Lower lobe of right lung (tissue), 2 donors: ENCODE results near the gene ZNF628. TPM values are rescaled to one million over a fixed set of nuclear protein-coding genes. Genes with fewer than 3 reads are reported as not detected.
"Not testable (repeated sequence)": the region's sequence is repeated elsewhere in the genome, so short reads cannot be mapped to it uniquely, and the experiment has no call there.

Source experiments
- ATAC-seq, 2 donors: fragments of 200-7000 bp; cut with Tn5 transposase; one replicate each; pipeline ENCODE4 v1.9.1; 2020 to 2022; ENCODE audit warnings: mild to moderate bottlenecking in 2 of 2, moderate library complexity in 2 of 2
- DNase-seq: peaks from one replicate; pipeline ENCODE4 v3.0.0-alpha.2; 2020
- H3K27ac ChIP-seq: fragments of 200-600 bp; one replicate; pipeline ENCODE4 v1.8.0; 2022
- H3K27me3 ChIP-seq: fragments of 200-600 bp; one replicate; pipeline ENCODE4 v1.8.0; 2022; ENCODE audit warnings: low read depth
- H3K36me3 ChIP-seq: fragments of 200-600 bp; one replicate; pipeline ENCODE4 v1.8.0; 2022; ENCODE audit warnings: mild to moderate bottlenecking
- H3K4me1 ChIP-seq: fragments of 200-600 bp; one replicate; pipeline ENCODE4 v1.8.0; 2022
- H3K4me3 ChIP-seq: fragments of 200-600 bp; one replicate; pipeline ENCODE4 v1.8.0; 2022; ENCODE audit warnings: mild to moderate bottlenecking
- H3K9me3 ChIP-seq: fragments of 200-600 bp; one replicate; pipeline ENCODE4 v1.8.0; 2022
- intact Hi-C: fragments of 100-400 bp; cut with DNase I; formaldehyde crosslinking; loops from one replicate; pipeline ENCODE4 v1.11.0; 2022
- total RNA-seq: library from RNA; stranded (reverse); fragmentation: NEBNext Ultra II Directional; extraction: Animal tissue kit (Norgen Biotek cat#: 25700); gene quantifications from one replicate; pipeline ENCODE4 v1.2.1, GENCODE V29; 2021
- TF ChIP-seq, protein P1 (sequence below): fragments of 200-600 bp; IDR thresholded peaks from one replicate; pipeline ENCODE4 v1.8.0; 2022; ENCODE audit warnings: antibody characterized with exemption, mild to moderate bottlenecking
- donor health status: DM: no; HTN: yes; CAD: no; lungs with severe emphysema.

Gene ZNF628
- total RNA-seq, 1 donor from 2014 or later, result 7.1 TPM

DNA sequence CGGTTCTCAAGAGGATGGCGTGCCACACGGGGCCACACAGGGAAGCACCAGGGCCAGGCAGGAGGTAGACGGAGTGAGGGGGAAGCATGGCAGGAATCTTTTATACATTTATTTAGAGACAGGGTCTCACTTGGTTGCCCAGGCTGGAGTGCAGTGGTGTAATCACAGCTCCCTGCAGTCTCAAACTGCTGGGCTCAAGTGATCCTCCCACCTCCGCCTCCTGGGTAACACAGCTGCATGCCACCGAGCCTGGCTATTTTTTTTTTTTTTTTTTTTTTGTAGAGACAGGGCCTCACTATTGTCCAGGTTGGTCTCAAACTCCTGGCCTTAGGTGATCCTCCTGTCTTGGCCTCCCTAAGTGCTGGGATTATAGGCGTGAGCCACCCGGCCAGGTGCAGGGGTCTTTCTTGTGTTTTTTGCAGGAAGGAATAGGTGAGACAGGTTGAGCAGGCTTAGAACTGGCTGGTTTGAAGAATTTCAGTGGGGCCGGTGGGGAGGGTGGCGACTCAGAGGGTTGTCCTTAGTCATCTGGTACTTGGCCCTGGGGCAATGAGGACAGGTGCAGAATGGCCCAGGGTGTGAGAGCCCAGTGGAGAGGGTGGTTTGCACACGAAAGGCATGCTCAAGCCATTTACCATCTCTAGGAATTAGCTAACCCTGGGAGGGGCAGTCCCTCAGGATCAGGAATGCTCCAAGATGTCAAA is 19.4 kb downstream of the ZNF628 start:
- ATAC-seq, result no peak
- intact Hi-C loops, result no loop called here

DNA sequence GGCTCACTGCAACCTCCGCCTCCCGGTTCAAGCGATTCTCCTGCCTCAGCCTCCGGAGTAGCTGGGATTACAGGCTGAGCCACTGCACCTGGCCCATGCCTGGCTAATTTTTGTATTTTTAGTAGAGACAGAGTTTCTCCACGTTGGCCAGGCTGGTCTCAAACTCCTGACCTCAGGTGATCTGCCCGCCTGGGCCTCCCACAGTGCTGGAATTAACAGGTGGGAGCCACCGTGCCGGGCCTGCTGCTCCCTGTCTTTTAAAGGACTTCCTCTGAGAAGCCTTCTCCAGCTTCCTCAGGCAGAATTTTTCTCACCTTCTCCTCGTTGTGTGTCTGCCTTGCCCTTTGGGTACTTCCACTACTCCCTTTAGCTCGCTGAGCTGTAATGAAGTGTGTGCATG is 20.4 kb downstream of the ZNF628 start:
- H3K4me3 ChIP-seq, H3K4me1 ChIP-seq, H3K9me3 ChIP-seq, H3K27me3 ChIP-seq, intact Hi-C loops, ATAC-seq, H3K27ac ChIP-seq, H3K36me3 ChIP-seq: not testable (repeated sequence)
- DNase-seq, result peak; percentile 28

More for the DNA sequence above, 19.4 kb downstream of the ZNF628 start:
- TF ChIP-seq, protein P1, sequence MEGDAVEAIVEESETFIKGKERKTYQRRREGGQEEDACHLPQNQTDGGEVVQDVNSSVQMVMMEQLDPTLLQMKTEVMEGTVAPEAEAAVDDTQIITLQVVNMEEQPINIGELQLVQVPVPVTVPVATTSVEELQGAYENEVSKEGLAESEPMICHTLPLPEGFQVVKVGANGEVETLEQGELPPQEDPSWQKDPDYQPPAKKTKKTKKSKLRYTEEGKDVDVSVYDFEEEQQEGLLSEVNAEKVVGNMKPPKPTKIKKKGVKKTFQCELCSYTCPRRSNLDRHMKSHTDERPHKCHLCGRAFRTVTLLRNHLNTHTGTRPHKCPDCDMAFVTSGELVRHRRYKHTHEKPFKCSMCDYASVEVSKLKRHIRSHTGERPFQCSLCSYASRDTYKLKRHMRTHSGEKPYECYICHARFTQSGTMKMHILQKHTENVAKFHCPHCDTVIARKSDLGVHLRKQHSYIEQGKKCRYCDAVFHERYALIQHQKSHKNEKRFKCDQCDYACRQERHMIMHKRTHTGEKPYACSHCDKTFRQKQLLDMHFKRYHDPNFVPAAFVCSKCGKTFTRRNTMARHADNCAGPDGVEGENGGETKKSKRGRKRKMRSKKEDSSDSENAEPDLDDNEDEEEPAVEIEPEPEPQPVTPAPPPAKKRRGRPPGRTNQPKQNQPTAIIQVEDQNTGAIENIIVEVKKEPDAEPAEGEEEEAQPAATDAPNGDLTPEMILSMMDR, result no peak
- H3K4me3 ChIP-seq, result no peak overlapping the region
- H3K27me3 ChIP-seq, result peaks cover 10% of the 10 kb centered on the region
- H3K9me3 ChIP-seq, result no peaks in the 10 kb centered on the region
- peak; percentile 26 for DNase-seq
- H3K4me1 ChIP-seq, result peaks cover 5% of the 10 kb centered on the region
- no peak overlapping the region for H3K27ac ChIP-seq
- no peaks in the 10 kb centered on the region for H3K36me3 ChIP-seq

DNA sequence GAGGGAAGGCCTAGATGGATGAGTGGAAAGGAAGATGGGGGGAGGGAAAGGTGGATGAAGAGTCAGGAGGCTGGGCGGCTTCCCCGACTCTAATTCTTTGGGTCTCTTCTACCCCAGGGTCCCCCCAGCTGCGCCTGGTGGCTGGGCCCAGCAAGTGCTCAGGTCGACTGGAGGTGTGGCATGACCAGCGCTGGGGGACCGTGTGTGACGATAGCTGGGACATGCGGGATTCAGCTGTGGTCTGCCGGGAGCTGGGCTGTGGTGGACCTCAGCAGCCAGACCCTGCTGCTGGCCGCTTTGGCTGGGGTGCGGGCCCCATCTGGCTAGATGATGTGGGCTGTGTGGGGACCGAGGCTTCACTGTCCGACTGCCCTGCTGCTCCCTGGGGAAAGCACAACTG is 21.3 kb downstream of the ZNF628 start:
- H3K9me3 ChIP-seq, result no peaks in the 10 kb centered on the region
- DNase-seq (peak; percentile 30), ATAC-seq (no peak)
- H3K4me3 ChIP-seq, result no peak overlapping the region
- intact Hi-C loops, result no loop called here
- H3K27me3 ChIP-seq, result peaks cover 10% of the 10 kb centered on the region
- TF ChIP-seq, protein P1, result no peak
- no peak overlapping the region for H3K27ac ChIP-seq
- H3K4me1 ChIP-seq, result no peaks in the 10 kb centered on the region
- H3K36me3 ChIP-seq, result no peaks in the 10 kb centered on the region

DNA sequence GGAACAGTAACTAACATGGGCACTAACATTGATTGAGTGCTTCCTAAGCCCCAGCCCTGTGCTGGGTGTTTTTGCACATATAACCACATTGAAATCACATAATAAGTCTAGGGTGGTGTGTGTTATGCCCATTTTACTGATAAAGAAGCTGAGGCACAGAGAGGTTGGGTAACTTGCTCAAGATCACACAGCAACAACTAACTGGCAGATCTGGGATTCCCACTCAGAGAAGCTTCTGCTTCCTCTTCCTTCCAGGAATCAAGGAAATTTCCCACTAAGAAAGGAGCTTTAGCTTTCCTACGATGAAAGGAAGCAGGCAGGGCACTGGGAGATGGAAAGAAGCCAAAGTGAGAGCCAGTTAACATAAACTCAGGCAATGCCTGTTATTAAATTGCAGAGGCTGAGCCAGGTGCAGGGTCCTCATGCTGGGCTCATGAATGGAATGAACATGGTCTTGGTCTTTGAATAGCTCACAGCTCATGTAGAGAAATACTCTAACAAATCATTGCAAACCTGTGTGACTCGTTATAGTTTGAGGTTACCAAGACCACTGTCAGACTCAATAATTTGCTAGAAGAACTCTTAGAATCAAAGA is 21.9 kb downstream of the ZNF628 start:
- Histone ChIP-seq H3K27ac (no peak overlapping the region), H3K36me3 (no peaks in the 10 kb centered on the region), H3K4me3 (no peak overlapping the region), H3K27me3 (peaks cover 10% of the 10 kb centered on the region), H3K9me3 (no peaks in the 10 kb centered on the region), H3K4me1 (peaks cover under 1% of the 10 kb centered on the region)
- ATAC-seq, result no peak
- TF ChIP-seq, protein P1, result no peak
- intact Hi-C loops, result no loop called here
- no peak for DNase-seq

DNA sequence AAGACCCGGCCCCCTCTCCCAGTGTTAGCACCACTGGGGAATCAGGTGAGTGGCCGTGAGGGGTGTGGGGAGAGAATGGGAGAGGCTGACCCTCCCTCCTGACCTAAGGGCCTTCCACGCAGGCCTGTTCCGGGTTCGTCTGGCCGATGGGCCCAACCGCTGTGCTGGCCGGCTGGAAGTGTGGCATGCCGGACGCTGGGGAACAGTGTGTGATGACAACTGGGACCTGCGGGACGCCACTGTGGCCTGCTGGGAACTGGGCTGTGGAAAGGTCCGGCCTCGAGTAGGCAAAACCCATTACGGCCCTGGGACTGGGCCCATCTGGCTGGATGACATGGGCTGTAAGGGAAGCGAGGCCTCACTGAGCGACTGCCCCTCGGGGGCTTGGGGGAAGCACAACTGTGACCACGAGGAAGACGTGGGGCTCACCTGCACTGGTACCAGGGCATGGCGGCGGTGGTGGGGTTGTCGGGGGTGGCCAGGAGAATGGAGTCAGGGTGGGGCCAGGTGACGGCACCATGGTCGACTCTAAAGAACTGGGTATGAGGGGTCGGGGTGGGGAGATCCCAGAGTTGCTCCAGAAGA is 24.0 kb downstream of the ZNF628 start:
- peak; percentile 41 for DNase-seq
- no peak for ATAC-seq
- intact Hi-C loops, result no loop called here
- no peaks in the 10 kb centered on the region for H3K9me3 ChIP-seq
- no peaks in the 10 kb centered on the region for H3K36me3 ChIP-seq
- H3K4me1 ChIP-seq, result peaks cover 8% of the 10 kb centered on the region
- no peak overlapping the region for H3K27ac ChIP-seq
- no peak overlapping the region for H3K4me3 ChIP-seq
- TF ChIP-seq, protein P1, result no peak
- H3K27me3 ChIP-seq, result no peaks in the 10 kb centered on the region
